ENCODE measurements around the gene ATE1. TPM values are rescaled to one million over a fixed set of nuclear protein-coding genes. Genes with fewer than 3 reads are reported as not detected.
A peak's percentile ranks its signal among the peaks of the same experiment; 100 is the strongest.

ATE1 gene
- total RNA-seq, 6 donors from 2014 or later: 13.5 to 27.9 (median 21.8) TPM

DNA sequence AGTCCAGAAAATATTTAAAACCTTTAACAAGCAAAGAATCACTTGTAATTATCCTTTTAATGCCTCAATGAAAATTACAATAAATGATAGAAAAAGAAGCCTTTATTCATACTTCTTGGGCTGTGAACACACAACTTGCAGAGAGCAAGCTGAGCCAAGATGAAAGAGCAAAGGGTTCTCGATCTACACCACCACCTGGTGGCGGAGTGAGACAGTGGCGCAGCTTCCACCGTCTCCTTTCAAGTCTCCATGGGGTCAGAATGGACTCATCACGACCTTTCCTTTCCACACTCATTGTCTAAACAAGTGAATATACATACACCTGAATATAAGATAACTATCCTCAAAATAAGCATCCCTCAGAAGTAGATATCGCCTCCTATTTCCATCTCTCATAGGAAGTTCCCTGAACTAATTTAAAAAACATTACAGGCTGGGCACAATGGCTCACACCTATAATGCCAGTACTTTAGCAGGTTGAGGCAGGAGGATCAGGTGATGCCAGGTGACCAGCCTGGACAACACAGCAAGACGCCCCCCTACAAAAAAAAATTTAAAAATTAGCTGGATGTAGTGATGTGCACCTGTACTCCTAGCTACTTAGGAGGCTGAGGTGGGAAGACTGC lies 40.7 kb downstream of the ATE1 start:
- DNase-seq: peak in 1 of 2 donors; percentile 47
- ATAC-seq (ENCODE audit: low FRiP score in 2 of 2): no peak
- no peak overlapping the region for H3K4me3 ChIP-seq
- H3K27ac ChIP-seq: no peak overlapping the region
- no peaks in the 10 kb centered on the region for H3K9me3 ChIP-seq
- peaks cover 0 to 32% (median 0%) of the 10 kb centered on the region in 4 donors for H3K36me3 ChIP-seq
- TF ChIP-seq EP300 (IDR thresholded peaks at IDR 0.05): no peak
- TF ChIP-seq, protein P1, sequence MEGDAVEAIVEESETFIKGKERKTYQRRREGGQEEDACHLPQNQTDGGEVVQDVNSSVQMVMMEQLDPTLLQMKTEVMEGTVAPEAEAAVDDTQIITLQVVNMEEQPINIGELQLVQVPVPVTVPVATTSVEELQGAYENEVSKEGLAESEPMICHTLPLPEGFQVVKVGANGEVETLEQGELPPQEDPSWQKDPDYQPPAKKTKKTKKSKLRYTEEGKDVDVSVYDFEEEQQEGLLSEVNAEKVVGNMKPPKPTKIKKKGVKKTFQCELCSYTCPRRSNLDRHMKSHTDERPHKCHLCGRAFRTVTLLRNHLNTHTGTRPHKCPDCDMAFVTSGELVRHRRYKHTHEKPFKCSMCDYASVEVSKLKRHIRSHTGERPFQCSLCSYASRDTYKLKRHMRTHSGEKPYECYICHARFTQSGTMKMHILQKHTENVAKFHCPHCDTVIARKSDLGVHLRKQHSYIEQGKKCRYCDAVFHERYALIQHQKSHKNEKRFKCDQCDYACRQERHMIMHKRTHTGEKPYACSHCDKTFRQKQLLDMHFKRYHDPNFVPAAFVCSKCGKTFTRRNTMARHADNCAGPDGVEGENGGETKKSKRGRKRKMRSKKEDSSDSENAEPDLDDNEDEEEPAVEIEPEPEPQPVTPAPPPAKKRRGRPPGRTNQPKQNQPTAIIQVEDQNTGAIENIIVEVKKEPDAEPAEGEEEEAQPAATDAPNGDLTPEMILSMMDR (IDR thresholded peaks at IDR 0.05): peak; percentile 30 to 68 (median 60)
- H3K27me3 ChIP-seq: no peaks in the 10 kb centered on the region
- 52 to 60% methylated on average over 7 of the region's 7 CpGs for WGBS, 2 donors
- no peaks in the 10 kb centered on the region for H3K4me1 ChIP-seq

DNA sequence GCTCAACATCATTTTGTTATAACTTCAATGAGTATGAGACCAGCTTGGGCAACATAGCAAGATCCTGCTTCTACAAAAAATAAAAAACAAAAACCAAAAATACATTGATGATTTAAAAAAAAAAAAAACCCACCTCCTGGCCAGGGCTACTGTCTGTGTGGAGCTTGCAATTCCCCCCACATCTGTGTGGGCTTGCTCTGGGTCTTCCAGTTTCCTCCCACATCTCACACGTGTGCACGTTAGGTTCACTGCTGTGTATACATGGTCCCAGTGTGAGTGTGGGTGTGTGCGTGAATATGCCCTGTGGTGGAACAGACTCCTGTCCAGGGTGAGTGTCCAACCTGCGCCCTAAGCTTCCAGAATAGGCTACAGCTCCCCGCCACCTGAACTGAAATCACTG lies 41.6 kb downstream of the ATE1 start:
- Histone ChIP-seq H3K9me3 (no peaks in the 10 kb centered on the region), H3K27me3 (no peaks in the 10 kb centered on the region), H3K27ac (no peak overlapping the region), H3K4me3 (no peak overlapping the region), H3K36me3 (peaks cover 0 to 35% (median 0%) of the 10 kb centered on the region in 4 donors), H3K4me1 (peaks cover 0 to 1% (median 0%) of the 10 kb centered on the region in 4 donors)
- ATAC-seq (ENCODE audit: low FRiP score in 2 of 2): no peak
- no peak for DNase-seq
- WGBS, 2 donors: 93 to 95% methylated on average over 5 of the region's 5 CpGs
- TF ChIP-seq POLR2AphosphoS5 (IDR thresholded peaks at IDR 0.05) (no peak), EP300 (IDR thresholded peaks at IDR 0.05) (no peak), POLR2A (IDR thresholded peaks at IDR 0.05) (no peak)
- TF ChIP-seq, protein P1 (IDR thresholded peaks at IDR 0.05): no peak

DNA sequence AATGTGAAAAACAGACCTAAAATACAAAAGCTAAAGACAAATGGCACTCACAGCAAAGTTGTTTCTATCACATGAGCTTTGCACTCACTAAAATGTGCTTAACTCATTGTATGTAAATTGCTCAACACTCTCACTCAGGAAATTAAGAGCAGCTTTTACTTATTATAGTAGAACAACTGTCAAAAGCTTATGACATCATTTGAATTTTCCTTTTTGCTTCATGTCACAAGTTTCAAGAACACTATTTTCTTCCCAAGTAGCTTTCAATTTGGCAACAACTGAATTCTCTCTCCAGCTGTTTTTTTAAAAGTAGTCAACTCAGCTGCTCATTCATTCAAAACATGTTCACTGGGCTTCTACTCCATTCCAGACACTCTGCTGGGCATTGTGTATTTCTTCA lies 46.9 kb downstream of the ATE1 start:
- ATAC-seq (ENCODE audit: low FRiP score in 2 of 2): no peak

DNA sequence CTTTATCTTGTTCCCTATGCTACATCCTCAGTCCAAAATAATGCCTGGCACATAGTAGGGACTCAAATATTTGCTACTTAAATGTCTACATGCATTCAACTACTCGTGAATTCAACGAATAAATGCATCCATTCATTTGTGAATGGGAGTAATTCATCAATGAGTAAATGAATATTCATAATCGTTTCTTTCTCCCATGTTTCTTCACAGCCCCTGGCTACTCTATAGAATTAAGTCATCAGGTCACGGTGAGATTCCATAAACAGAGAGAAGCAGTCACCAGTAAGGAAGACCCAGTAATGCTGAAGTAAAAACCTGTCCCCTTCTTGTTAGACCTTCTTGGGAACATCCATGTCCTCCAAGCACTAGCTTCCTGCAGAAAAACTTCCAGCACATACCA lies 48.4 kb downstream of the ATE1 start:
- Histone ChIP-seq H3K27ac (no peak overlapping the region), H3K4me3 (no peak overlapping the region), H3K27me3 (no peaks in the 10 kb centered on the region), H3K4me1 (peaks cover 0 to 7% (median 0%) of the 10 kb centered on the region in 4 donors), H3K9me3 (no peaks in the 10 kb centered on the region), H3K36me3 (peaks cover 0 to 8% (median 0%) of the 10 kb centered on the region in 4 donors)
- TF ChIP-seq, protein P1 (IDR thresholded peaks at IDR 0.05): no peak
- TF ChIP-seq EP300 (IDR thresholded peaks at IDR 0.05) (no peak), POLR2A (IDR thresholded peaks at IDR 0.05) (no peak), POLR2AphosphoS5 (IDR thresholded peaks at IDR 0.05) (no peak)
- no peak for ATAC-seq (ENCODE audit: low FRiP score in 2 of 2)
- WGBS, 2 donors: 94 to 95% methylated on average over 4 of the region's 4 CpGs
- no peak for DNase-seq

More for the DNA sequence above, 46.9 kb downstream of the ATE1 start:
- H3K27ac ChIP-seq: no peak overlapping the region
- no peak for DNase-seq
- peaks cover 0 to 7% (median 0%) of the 10 kb centered on the region in 4 donors for H3K4me1 ChIP-seq
- TF ChIP-seq, protein P1 (IDR thresholded peaks at IDR 0.05): no peak
- TF ChIP-seq EP300 (IDR thresholded peaks at IDR 0.05) (no peak), POLR2A (IDR thresholded peaks at IDR 0.05) (no peak), POLR2AphosphoS5 (IDR thresholded peaks at IDR 0.05) (no peak)
- H3K27me3 ChIP-seq: no peaks in the 10 kb centered on the region
- peaks cover 0 to 13% (median 0%) of the 10 kb centered on the region in 4 donors for H3K36me3 ChIP-seq
- no peaks in the 10 kb centered on the region for H3K9me3 ChIP-seq
- H3K4me3 ChIP-seq: no peak overlapping the region

DNA sequence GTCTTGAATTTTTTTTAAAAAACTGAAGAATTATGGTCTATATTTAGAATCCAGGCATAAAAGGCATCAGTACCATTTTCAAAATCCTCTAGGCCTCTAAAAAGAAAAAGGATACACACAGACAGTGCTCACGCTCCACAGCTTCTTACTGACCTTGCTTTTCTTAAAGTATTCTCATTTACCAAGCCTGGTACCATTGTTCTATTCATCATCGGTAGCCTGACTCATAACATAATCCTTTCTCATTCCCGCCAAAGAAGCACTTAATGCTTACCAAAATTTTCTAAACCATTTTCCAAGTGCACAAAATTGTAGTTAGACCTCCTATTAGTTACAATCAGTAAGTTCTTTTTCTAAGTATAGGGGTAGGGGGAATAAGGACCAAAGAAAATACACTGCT lies 54.6 kb downstream of the ATE1 start:
- 90 to 97% methylated on average over 3 of the region's 3 CpGs for WGBS, 2 donors
- TF ChIP-seq, protein P1 (IDR thresholded peaks at IDR 0.05): no peak
- TF ChIP-seq EP300 (IDR thresholded peaks at IDR 0.05): no peak
- no peak for TF ChIP-seq POLR2A (IDR thresholded peaks at IDR 0.05)
- TF ChIP-seq POLR2AphosphoS5 (IDR thresholded peaks at IDR 0.05): no peak
- no peaks in the 10 kb centered on the region for H3K4me1 ChIP-seq

More for the DNA sequence above, 54.6 kb downstream of the ATE1 start:
- Histone ChIP-seq H3K9me3 (no peaks in the 10 kb centered on the region), H3K36me3 (peaks cover 0 to 28% (median 10%) of the 10 kb centered on the region in 4 donors), H3K27me3 (no peaks in the 10 kb centered on the region), H3K27ac (no peak overlapping the region), H3K4me3 (no peak overlapping the region)
- ATAC-seq (ENCODE audit: low FRiP score in 2 of 2) (no peak), DNase-seq (no peak)
